HCT116 (cell line): ENCODE results near the gene NR1I3. TPM values are rescaled to one million over a fixed set of nuclear protein-coding genes. Genes with fewer than 3 reads are reported as not detected.

Source experiments
- ATAC-seq: fragments of 200-7000 bp; cut with Tn5 transposase; 2 replicates; pipeline ENCODE4 v1.9.1; 2020; ENCODE audit warnings: mild to moderate bottlenecking, moderate library complexity
- BruUV-seq: library from RNA; stranded (reverse); fragments of 400-500 nt; replicated peaks from 2 replicates; lab custom pipeline; 2021; lab: Mats Ljungman, UMichigan
- CTCF ChIA-PET: fragments of 300-600 bp; sonication (Branson Sonifier 250); formaldehyde crosslinking; loops from one replicate; lab custom pipeline; 2021; ENCODE audit warnings: antibody characterized with exemption; lab: Charles Lee
- POLR2A ChIA-PET: fragments of 300-600, 350-600 bp; sonication (Branson Sonifier 250); formaldehyde crosslinking; loops from one replicate; lab custom pipeline; 2021; ENCODE audit warnings: antibody characterized with exemption; lab: Charles Lee
- RAD21 ChIA-PET, 2 experiments: fragments of 300-600 bp; sonication (Branson Sonifier 250); formaldehyde crosslinking; loops; one replicate each; lab custom pipeline; 2023; ENCODE audit warnings: low total read pairs in 2 of 2; ENCODE audit not compliant: uncharacterized antibody in 2 of 2, unreplicated experiment in 2 of 2, low non-redundant PET in 1 of 2; lab: Charles Lee
- DNase-seq: peaks from one replicate; pipeline ENCODE4 v3.0.0-alpha.2; 2010; ENCODE audit warnings: low read depth, low spot score
- H2AFZ ChIP-seq: fragments of 200-600 bp; shearing (Covaris generic), sonication (generic); 2 replicates; pipeline ENCODE4 v1.6.1; 2017; ENCODE audit warnings: low read depth, mixed run types, mixed read lengths, antibody characterized with exemption, low read length; ENCODE audit not compliant: poor library complexity, severe bottlenecking
- H3K27ac ChIP-seq: 2 replicates; pipeline ENCODE4 v1.5.1; 2012; ENCODE audit warnings: low read depth, low read length
- H3K27me3 ChIP-seq: fragments of 200-600 bp; sonication (generic); 2 replicates; pipeline ENCODE4 v1.6.1; 2016; ENCODE audit warnings: mixed run types, low read length, mixed read lengths; ENCODE audit not compliant: insufficient read depth
- H3K36me3 ChIP-seq, 2 experiments: fragments of 200-500 bp in 1 of 2; fragments of 200-600 bp in 1 of 2; sonication (Bioruptor generic) in 1 of 2; sonication (generic) in 1 of 2; 2 replicates each; pipeline versions ENCODE4 v1.5.1 to v1.6.1; 2014 to 2016; ENCODE audit warnings: low read length in 2 of 2, inconsistent platforms in 1 of 2, mixed read lengths in 1 of 2, mixed run types in 1 of 2; ENCODE audit not compliant: insufficient read depth in 2 of 2, control insufficient read depth in 1 of 2
- H3K4me1 ChIP-seq, 2 experiments: fragments of 200-600 bp in 1 of 2; sonication (generic) in 1 of 2; 2 replicates each; pipeline versions ENCODE4 v1.5.1 to v1.6.1; 2012 to 2017; ENCODE audit warnings: low read length in 2 of 2, inconsistent platforms in 1 of 2, mild to moderate bottlenecking in 1 of 2, mixed read lengths in 1 of 2, mixed run types in 1 of 2, moderate library complexity in 1 of 2; ENCODE audit not compliant: insufficient read depth in 2 of 2, control insufficient read depth in 1 of 2
- H3K4me2 ChIP-seq: fragments of 200-600 bp; sonication (generic); 2 replicates; pipeline ENCODE4 v1.6.1; 2017; ENCODE audit warnings: mixed run types, low read length, mixed read lengths
- H3K4me3 ChIP-seq, 2 experiments: fragments of 200-600 bp in 1 of 2; sonication (generic) in 1 of 2; replicated peaks in 1 of 2; 2 replicates each; pipeline ENCODE4 v1.5.1; 2011 to 2016; ENCODE audit warnings: low read length in 2 of 2, control low read depth in 1 of 2, low read depth in 1 of 2, mild to moderate bottlenecking in 1 of 2, mixed read lengths in 1 of 2, mixed run types in 1 of 2
- H3K79me2 ChIP-seq: fragments of 200-600 bp; sonication (generic); 2 replicates; pipeline ENCODE4 v1.6.1; 2017; ENCODE audit warnings: mild to moderate bottlenecking, mixed run types, low read length, moderate library complexity, mixed read lengths; ENCODE audit not compliant: insufficient read depth
- H3K9ac ChIP-seq: fragments of 200-600 bp; sonication (generic); 2 replicates; pipeline ENCODE4 v1.6.1; 2016; ENCODE audit warnings: low read length, mixed read lengths
- H3K9me2 ChIP-seq: fragments of 200-600 bp; sonication (generic), shearing (Covaris generic); 2 replicates; pipeline ENCODE4 v1.6.1; 2017; ENCODE audit warnings: mixed run types, mild to moderate bottlenecking, moderate library complexity; ENCODE audit not compliant: insufficient read depth
- H3K9me3 ChIP-seq, 2 experiments: fragments of 200-500 bp in 1 of 2; fragments of 200-600 bp in 1 of 2; sonication (Bioruptor generic) in 1 of 2; sonication (generic) in 1 of 2; 2 replicates each; pipeline ENCODE4 v1.6.1; 2014 to 2017; ENCODE audit warnings: low read length in 2 of 2, mixed read lengths in 2 of 2, inconsistent platforms in 1 of 2, low read depth in 1 of 2, mild to moderate bottlenecking in 1 of 2, mixed run types in 1 of 2, moderate library complexity in 1 of 2; ENCODE audit not compliant: control insufficient read depth in 1 of 2, insufficient read depth in 1 of 2
- H4K20me1 ChIP-seq: fragments of 200-600 bp; sonication (generic), shearing (Covaris generic); 2 replicates; pipeline ENCODE4 v1.6.1; 2017; ENCODE audit warnings: mixed run types, mild to moderate bottlenecking, moderate library complexity; ENCODE audit not compliant: insufficient read depth
- ATF3 ChIP-seq: IDR thresholded peaks from 2 replicates; pipeline ENCODE4 v1.6.1; 2012
- CBX3 ChIP-seq: IDR thresholded peaks from 2 replicates; pipeline ENCODE4 v1.6.1; 2012; ENCODE audit warnings: low read depth
- CEBPB ChIP-seq: IDR thresholded peaks from 2 replicates; pipeline ENCODE4 v1.6.1; 2012; ENCODE audit warnings: low read depth
- CTCF ChIP-seq, 3 experiments: fragments of 200-600 bp in 1 of 3; sonication (generic) in 1 of 3; IDR thresholded peaks in 2 of 3; conservative IDR thresholded peaks in 1 of 3; 2 replicates each; pipeline ENCODE4 v1.5.1; 2012 to 2017; ENCODE audit warnings: low read depth in 2 of 3, low read length in 2 of 3, antibody characterized with exemption in 1 of 3, borderline replicate concordance in 1 of 3, control low read depth in 1 of 3, mild to moderate bottlenecking in 1 of 3, mixed read lengths in 1 of 3, mixed run types in 1 of 3, moderate library complexity in 1 of 3; ENCODE audit not compliant: insufficient read depth in 1 of 3
- EGR1 ChIP-seq: IDR thresholded peaks from 2 replicates; pipeline ENCODE4 v1.6.1; 2012; ENCODE audit warnings: low read depth
- ELF1 ChIP-seq: IDR thresholded peaks from 2 replicates; pipeline ENCODE4 v1.6.1; 2012; ENCODE audit warnings: low read depth, borderline replicate concordance
- EZH2 ChIP-seq: fragments of 200-600 bp; sonication (generic); IDR thresholded peaks from 2 replicates; pipeline ENCODE4 v1.6.1; 2017; ENCODE audit warnings: antibody characterized with exemption, mixed run types
- EZH2phosphoT487 ChIP-seq: fragments of 200-600 bp; IDR thresholded peaks from 2 replicates; pipeline ENCODE4 v1.6.1; 2018; ENCODE audit warnings: antibody characterized with exemption, borderline replicate concordance
- FOSL1 ChIP-seq: IDR thresholded peaks from 2 replicates; pipeline ENCODE4 v1.6.1; 2012; ENCODE audit warnings: low read depth
- JUND ChIP-seq: IDR thresholded peaks from 2 replicates; pipeline ENCODE4 v1.6.1; 2012
- MAX ChIP-seq: IDR thresholded peaks from 2 replicates; pipeline ENCODE4 v1.6.1; 2012
- POLR2A ChIP-seq: IDR thresholded peaks from 2 replicates; pipeline ENCODE4 v1.7.0; 2011; ENCODE audit warnings: borderline replicate concordance; ENCODE audit not compliant: insufficient read depth, insufficient read length; ENCODE audit errors: extremely low read depth
- POLR2AphosphoS5 ChIP-seq: IDR thresholded peaks from 2 replicates; pipeline ENCODE4 v1.6.1; 2011; ENCODE audit warnings: mild to moderate bottlenecking, low read depth, low read length, moderate library complexity
- REST ChIP-seq: IDR thresholded peaks from 2 replicates; pipeline ENCODE4 v1.6.1; 2012; ENCODE audit warnings: low read depth
- SIN3A ChIP-seq: IDR thresholded peaks from 2 replicates; pipeline ENCODE4 v1.6.1; 2012; ENCODE audit warnings: low read depth
- TCF7L2 ChIP-seq: IDR thresholded peaks from 2 replicates; pipeline ENCODE4 v1.7.0; 2011; ENCODE audit warnings: borderline replicate concordance, inconsistent platforms; ENCODE audit not compliant: insufficient read depth, insufficient read length; ENCODE audit errors: extremely low read depth
- ZBTB33 ChIP-seq: IDR thresholded peaks from 2 replicates; pipeline ENCODE4 v1.6.1; 2011; ENCODE audit warnings: mild to moderate bottlenecking, low read length, moderate library complexity; ENCODE audit not compliant: insufficient replicate concordance; ENCODE audit errors: extremely low read depth
- ZFX ChIP-seq: fragments of 450-650 bp; IDR thresholded peaks from 2 replicates; pipeline ENCODE4 v1.6.1; 2017
- ZNF274 ChIP-seq: fragments of 200-500 bp; sonication (Bioruptor generic); IDR thresholded peaks from 2 replicates; pipeline ENCODE4 v1.6.1; 2014; ENCODE audit warnings: mild to moderate bottlenecking, low read depth, low read length, inconsistent platforms
- intact Hi-C: fragments of 100-400 bp; cut with micrococcal nuclease; formaldehyde crosslinking; loops from 2 replicates; pipeline ENCODE4 v1.10.0; 2022
- total RNA-seq: library from RNA; stranded (reverse); gene quantifications from one replicate; pipeline ENCODE4 v1.2.1, GENCODE V29; 2021; ENCODE audit not compliant: unreplicated experiment

The NR1I3 gene
- total RNA-seq, 1 experiment from 2014 or later = not detected

GRCh38 chr1:161287482-161288054 lies 49.6 kb upstream of the NR1I3 start:
- Histone ChIP-seq H3K4me1 (0 out of 4 replicates have a peak, but pooled peaks cover 0 to 2% of the 10 kb centered on the region in 2 experiments), H4K20me1 (no peaks in the 10 kb centered on the region), H3K27ac (no peak overlapping the region), H3K9me2 (no peaks in the 10 kb centered on the region), H3K4me3 (no peak overlapping the region), H3K9ac (no peak overlapping the region), H3K4me2 (no peak overlapping the region), H3K36me3 (no peaks in the 10 kb centered on the region), H3K9me3 (no peaks in the 10 kb centered on the region), H2AFZ (no peak overlapping the region), H3K79me2 (no peaks in the 10 kb centered on the region), H3K27me3 (peaks cover 20% of the 10 kb centered on the region; the same call in 1 of the 2 replicates)
- intact Hi-C loops = no loop called here
- BruUV-seq = no TSS peak
- ChIA-PET CTCF (interaction anchor here (0.9 kb wide), 1 partner anchor 62 kb away, joined by 4 read pairs; the partner anchor contains the start of gene TOMM40L), RAD21 (no interaction called here), POLR2A (no interaction called here)
- no peak for TF ChIP-seq SIN3A
- no peak for TF ChIP-seq REST
- no peak for TF ChIP-seq CEBPB
- TF ChIP-seq ATF3 = no peak
- no peak for TF ChIP-seq EZH2
- no peak for TF ChIP-seq POLR2AphosphoS5
- no peak for TF ChIP-seq JUND
- TF ChIP-seq ZBTB33 = no peak
- TF ChIP-seq CTCF (IDR thresholded peaks at IDR 0.05 in 2 of 3, conservative IDR thresholded peaks at IDR 0.05 in 1 of 3; ENCODE audit: borderline replicate concordance in 1 of 3, insufficient read depth in 1 of 3, low read depth in 2 of 3, low read length in 2 of 3) = no peak
- TF ChIP-seq ELF1 = no peak
- TF ChIP-seq MAX = no peak
- no peak for TF ChIP-seq EGR1
- TF ChIP-seq TCF7L2 = no peak
- no peak for TF ChIP-seq EZH2phosphoT487
- no peak for TF ChIP-seq ZNF274
- no peak for TF ChIP-seq FOSL1
- no peak for TF ChIP-seq ZFX
- no peak for TF ChIP-seq POLR2A
- no peak for TF ChIP-seq CBX3
- ATAC-seq (no peak), DNase-seq (no peak)
